Kidney glomerular epithelial cell (primary cell): Measurements from ENCODE around the gene HMGCS1.
"Not testable (repeated sequence)": the region's sequence is repeated elsewhere in the genome, so short reads cannot be mapped to it uniquely, and the experiment has no call there.

Experiments used
- DNase-seq: peaks from one replicate; lab custom pipeline; 2025; lab: John Stamatoyannopoulos, UW

Gene HMGCS1

DNA sequence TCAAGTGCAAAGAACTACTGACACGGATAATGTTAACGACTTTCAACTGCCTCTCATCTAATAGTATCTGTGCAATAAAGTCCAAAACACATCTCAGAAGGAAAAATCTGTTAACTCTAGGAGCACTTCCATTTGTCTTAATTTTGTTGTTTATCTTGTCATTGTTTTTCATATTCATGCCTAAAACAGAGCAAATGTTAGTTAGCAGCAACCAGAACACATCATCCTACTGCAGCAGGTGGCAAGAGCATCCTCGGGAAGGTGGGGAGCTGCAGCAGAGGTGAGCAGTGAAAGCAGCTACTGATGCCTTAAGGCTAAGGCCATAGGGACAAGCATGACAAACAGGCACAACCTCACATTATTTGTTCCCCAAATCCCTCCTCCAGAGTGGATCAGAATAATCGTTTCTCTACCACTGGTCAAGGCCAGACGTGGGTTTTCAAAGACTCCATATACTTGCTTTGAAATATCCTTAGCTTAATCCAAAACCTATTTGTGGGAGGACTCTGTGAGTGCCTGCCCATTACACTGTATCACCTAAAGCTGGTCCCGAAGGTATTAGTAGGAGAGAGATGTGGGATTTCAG is 1.0 kb downstream of the HMGCS1 start:
- no peak for DNase-seq

DNA sequence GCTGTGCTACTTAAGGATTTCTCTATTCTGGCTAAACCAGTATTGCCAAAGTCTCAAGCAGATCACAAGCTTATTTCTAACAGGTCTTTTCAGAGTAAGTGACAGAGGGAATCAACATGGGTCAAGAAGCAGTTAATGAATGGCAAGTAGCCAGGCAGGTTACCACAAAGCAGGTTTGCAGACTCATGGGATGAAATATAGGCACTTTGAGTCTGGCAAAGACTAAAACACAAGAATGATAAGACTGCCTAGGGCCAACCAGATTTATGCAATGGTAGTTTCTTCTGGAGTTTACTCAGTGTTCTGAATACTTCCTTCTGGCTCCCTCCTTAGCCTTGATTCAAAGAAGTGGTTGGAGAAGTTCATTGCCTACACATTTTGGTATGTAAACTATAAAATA is 3.6 kb downstream of the HMGCS1 start:
- no peak for DNase-seq

DNA sequence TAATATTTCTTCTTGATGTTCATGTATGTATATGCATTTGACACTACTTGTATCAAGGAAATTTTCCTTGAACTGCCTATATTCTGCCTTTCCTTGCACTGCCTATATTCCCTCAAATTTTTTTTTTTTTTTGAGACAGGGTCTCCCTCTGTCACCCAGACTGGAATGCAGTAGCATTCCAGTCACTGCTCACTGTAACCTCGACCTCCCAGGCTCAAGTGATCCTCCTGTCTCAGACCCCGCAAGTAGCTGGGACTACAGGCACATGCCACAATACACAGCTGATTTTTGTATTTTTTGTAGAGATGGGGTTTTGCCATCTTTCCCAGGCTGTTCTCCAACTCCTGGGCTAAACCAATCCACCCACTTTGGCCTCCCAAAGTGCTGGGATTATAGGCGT is 4.1 kb downstream of the HMGCS1 start:
- DNase-seq, result no peak

DNA sequence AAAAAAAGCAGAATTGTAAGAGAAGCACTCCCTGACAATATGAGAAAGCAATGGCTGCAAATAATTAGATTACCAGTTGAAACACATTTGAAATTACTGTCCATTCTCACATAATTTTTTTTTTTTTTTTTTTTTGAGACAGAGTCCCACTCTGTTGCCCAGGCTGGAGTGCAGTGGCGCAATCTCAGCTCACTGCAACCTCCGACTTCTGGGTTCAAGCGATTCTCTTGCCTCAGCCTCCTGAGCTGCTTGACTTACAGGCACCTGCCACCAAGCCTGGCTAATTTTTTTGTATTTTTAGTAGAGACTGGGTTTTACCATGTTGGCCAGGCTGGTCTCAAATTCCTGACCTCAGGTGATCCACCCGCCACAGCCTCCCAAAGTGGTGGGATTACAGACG is 6.3 kb downstream of the HMGCS1 start:
- DNase-seq, result not testable (repeated sequence)

DNA sequence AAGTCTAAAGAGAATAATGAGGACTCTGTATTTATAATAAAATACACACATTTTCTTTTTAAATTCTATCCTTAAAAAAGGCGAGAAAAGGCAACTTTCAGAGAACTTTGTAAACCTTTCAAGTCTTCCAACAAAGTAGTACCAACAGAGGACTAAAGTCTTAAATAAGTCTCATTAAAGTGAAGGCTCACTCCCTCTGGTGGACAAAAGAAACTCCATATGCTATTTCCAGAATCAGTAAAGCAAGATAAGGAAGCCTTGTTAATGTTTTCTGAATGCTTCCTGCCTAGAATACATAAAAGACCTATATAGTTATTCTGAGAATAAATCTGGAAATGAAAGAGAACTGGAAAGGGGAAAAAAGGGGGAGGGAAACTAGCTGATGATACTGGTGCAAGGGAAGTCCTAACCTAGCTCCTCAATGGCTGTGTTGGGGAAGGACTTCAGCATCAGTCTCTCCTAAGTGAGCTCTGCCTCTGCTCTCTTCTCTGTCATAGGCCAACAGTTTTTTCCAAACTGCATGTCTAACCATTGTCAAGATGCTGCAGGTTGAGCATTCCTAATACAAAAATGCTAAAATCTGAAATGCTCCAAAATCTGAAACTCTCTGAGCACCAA is 7.2 kb downstream of the HMGCS1 start:
- peak; percentile 65 for DNase-seq

DNA sequence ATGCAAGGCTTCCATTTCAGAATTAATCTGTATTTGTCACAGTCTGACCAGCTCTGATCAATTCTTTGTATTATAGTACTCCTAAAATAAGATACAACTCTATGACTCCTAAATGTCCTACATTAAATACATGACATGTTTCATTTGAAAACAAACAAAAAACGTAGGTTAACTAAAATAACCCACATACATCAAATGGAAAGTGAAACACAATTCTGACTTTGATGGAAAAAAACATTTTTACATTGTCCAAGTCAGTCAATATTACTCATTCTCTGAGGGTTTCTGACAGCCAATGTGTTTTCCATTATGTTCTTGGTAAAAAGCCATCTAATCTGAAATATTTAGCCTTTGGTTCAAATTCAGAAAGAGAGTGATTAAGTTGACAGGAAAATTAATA is 8.7 kb downstream of the HMGCS1 start:
- DNase-seq, result no peak

DNA sequence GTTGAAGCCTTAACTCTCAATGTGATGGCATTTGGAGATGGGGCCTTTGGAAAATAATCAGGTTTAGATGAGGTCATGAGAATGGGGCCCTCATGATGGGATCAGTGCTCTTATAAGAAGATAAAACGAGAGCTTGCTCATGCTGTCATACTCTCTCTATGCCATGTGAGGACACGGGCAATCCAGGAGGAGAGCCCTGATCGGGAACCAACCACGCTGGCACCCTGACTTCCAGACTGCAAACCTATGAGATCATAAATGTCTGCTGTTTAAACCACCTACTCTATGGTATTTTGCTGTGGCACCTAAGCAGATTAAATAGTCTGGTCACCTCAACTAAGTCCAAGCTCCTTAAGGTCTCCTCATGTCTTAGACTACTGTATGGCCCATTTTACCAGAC is 10.0 kb downstream of the HMGCS1 start:
- DNase-seq, result no peak

DNA sequence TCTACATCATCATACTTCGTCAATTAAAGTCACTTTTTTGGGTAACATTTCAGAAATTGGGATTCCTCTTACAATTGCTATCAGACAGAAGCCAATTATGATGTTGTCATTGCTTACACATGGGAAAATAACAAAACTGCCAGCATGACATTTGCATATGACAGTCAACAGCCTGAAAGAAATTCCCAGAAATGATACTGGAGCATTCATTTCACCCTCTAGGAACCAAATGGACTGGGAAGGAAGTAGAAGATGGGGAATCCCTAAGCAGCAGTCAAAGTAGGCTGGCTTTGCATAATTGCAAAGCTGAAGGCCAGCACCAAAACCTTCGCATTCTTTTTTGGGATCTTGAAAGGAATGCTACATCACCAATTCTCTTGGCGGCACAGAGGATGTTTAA is 10.7 kb downstream of the HMGCS1 start:
- no peak for DNase-seq

DNA sequence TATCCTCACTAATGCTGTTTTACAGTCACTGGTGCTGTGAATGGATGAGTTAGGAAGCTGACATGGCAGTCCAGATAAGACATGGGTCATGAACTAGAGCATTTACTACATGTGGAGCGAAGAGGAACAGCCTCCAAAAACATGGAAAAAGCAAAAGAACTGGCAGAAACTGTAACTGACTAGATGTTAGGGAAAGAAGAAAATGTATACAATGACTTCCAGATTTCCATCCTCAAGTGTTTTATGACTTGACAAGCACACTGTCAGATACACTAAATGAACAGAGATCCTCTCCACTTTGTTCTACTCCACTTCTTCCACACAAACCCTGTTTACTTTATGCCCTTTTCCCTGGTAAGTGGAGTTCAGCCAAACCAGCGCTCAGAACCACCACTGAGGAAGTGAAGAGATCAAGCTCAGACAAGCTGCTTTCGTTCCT is 11.5 kb downstream of the HMGCS1 start:
- no peak for DNase-seq

DNA sequence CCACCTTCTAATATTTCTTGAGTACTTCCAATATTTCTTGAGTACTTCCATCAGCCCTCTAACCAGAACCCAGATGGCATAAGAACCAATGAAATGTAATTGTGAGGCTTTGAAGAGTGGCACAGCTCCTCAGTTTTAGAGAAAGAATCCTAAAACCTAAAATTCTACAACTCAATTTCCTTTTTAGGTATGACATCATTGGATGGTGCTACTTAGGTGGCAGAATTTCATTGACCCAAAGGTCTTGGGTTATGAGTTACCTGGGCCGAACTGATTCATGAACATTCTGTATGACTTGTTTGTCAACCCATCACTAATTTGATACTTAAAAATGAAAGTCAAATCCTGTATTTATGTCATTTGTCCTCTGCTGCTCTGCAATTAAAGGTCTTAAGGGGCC is 13.1 kb downstream of the HMGCS1 start:
- DNase-seq, result no peak

DNA sequence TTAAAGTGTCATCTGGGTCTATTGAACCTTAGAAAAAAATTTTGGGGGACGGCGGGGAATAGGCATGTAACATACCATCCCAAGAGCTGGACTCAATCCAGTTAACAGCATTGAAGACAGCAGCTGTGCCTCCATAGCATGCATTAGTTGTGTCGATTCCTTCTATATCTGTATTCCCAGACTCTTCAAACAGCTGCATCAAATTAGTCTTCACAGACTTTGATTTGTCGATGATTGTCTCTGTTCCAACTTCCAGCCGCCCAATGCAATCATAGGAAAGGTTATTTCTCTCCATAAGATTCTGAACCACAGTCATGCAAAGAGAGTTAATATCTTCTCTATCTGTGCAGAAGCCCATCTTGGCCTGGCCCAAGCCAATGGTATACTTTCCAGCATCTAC is 14.8 kb downstream of the HMGCS1 start:
- DNase-seq, result no peak

DNA sequence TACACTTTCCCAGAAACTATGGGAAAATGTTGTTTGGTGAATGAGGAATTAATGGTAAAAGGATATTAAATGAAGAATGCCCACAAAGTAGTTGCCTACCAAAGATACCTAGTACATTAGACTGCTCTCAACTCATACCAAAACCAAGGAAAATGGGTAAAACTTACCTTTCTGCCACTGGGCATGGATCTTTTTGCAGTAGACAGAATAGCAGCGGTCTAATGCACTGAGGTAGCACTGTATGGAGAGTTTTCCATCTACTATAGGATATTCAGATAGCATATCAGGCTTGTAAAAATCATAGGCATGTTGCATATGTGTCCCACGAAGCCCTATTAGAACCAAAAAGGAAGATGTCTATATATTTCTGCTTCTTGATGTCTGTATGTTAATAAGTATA is 16.4 kb downstream of the HMGCS1 start:
- DNase-seq, result no peak

DNA sequence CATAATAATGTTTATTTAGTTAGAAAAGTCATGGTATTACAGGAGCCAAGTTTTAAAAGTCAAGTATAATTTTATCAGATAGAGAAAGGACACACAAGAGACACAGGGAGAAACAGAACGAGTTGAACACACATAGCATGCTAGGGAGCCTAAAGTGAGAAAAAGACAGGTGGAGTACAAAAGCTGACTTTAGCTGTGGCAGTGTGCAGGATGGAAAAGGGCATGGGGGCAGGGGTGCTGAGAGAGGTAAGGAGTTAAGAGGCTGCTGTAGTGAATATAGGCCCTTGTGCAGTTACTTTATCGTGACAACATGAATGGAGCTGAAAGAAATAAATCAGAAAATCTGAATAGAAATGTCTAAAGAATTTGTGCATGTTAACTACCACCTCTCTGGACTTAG is 18.0 kb downstream of the HMGCS1 start:
- no peak for DNase-seq

DNA sequence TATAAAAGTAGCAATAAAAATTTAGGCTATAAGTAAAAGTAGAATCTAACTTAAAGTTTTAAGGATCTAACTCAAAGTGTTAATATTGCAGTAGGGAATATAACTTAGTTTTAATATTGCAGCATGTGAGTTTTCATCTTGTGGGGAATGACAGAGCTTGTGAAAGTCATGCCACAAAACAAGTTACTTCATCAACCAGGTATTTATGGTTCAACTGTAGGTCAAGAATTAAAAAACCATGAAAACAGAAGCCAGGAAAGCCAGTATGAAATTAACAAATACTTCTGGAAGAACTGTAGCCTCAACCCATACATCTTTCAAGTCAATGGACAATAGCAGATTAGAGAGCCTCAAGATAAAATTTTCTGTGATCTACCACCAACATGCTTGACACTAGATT is 19.0 kb downstream of the HMGCS1 start:
- DNase-seq, result peak; percentile 47

DNA sequence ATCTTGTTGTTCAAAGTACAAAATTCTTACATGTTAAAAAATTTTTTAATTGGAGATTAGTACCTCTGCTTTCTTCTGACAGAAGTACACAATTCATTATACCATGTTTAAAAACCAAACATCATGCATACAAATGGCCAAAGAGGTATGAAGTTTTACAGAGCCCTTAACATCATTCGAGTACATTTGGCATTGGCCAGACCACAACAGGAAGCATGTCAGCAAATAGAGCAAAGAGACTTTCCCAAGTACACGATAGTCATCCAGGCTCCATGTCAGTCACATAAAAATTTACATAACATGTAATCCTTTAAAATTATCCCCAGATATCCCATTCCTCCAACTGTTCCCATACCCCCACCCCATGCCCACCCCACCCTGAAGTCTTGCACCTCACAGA is 22.5 kb downstream of the HMGCS1 start:
- no peak for DNase-seq

DNA sequence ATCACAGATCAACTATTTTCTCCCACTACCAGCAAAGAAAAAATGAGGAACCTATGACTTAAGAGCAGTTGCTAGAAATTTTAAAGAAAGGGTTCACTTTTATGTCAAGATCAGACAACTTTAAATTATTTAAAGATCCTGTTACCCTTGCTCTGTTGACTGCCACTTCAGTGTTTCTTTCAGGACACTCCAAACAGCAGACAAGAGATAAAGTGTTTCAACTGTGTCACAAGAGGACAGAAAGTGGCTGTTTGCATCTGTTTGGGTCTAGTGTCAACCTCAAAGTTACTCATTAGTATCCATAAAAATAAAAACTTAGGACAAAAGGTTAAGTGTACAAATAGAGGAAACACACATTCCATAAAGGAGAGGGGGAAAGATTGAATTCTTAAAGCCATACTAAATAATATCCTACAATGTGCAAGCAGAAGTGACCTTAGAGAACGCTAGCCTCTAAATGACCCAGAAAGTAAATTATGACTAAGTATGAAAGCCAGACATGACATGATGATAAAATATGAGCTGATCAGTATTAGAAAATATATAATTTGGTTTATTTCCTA is 24.9 kb downstream of the HMGCS1 start:
- DNase-seq, result no peak

DNA sequence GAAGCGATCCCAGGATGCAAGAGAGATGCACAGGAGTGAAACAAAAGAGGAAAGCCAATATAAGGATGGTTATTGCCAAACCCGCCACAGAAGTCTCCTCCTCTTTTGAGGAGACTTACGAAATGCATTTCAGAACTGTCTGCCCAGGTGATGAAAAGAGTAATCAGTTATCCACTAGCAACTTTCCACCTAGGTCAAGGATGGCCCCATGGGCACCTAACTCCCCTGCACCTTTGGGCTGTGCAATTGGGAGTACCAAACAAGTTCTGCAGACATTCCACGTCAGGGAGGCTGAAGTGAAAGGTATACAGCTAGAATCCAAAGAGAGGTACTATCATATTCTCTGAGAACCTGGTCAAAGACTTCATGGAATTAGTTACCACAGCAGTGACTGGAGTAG is 25.7 kb downstream of the HMGCS1 start:
- DNase-seq, result no peak

DNA sequence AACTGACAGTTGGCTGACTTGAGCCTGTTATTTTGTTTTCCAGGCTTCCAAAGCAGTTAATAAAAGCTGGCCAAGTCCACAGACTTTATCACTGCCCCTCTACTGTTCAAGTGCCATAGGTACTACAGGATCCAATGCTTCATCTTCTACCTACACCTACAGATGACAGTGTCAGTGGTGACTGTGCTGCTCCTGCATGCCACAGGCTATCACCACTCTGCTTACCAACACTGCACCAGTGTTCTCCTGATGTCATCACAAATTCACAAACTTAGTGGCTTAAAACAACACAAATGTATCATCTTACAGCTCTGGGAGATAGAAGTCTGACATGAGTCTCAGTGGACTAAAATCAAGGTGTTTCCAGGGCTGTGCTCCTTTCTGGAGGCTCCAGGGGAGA is 26.6 kb downstream of the HMGCS1 start:
- DNase-seq, result no peak

DNA sequence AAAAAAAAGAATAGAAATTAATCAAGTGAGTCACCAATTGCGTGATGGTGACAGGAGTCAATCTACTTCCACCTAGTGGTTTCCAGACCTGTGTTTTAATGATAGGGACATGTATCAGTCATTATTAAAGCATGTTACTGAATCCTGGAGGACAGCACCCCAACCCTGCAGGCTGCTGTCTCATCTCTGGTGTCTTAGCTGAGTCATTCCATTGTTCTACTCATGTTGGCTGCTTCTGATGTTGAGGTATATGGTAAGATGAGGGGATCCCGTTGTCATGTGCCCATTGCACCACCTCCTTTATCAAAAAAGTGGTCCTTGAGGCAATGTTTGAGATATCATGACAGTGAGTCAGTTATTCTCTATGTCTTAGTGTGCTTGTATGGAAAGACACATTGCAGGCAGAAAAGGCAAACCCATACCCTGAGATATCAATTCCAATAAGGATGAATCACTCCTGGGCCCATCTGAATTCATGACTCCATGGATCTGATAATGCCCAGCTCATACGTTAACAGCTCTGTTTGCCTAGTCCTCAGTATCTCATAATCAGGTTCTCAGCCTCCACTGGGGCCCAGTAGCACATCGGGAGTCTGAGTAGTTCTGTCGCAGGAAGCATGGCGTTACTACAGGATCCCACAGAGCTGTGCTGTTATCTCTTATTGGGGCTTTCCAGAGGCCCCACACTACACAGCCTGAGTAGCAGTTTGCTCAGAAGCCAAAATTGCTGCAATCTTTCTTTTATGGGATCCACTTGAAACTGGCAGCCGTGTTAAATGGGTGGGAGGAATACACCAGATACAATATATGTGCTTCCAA is 31.2 kb downstream of the HMGCS1 start:
- DNase-seq, result no peak

DNA sequence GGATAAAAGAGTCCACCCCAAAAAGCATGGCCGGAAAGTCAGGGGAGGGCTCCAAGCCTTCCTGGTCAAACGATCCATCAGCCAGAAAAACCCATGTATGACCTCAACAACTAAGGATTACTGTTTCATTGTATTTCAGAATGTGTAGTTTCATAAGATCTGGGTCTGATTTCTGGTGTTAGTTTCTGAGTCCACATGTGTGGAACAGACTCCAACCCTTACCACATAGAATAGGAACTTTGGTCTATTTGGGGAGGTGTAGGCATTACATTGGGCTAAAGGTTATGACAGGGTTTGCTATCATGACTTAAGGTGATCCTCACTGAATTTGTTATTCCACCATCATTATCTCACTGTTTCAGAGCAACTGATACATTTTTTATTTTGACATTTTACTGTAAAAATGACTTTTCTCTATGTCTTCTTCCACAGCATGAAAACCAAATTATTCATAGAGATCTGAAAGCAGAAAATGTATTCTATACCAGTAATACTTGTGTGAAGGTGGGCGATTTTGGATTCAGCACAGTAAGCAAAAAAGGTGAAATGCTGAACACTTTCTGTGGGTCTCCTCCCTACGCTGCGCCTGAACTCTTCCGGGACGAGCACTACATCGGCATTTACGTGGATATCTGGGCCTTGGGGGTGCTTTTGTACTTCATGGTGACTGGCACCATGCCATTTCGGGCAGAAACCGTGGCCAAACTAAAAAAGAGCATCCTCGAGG is 33.5 kb downstream of the HMGCS1 start:
- no peak for DNase-seq

DNA sequence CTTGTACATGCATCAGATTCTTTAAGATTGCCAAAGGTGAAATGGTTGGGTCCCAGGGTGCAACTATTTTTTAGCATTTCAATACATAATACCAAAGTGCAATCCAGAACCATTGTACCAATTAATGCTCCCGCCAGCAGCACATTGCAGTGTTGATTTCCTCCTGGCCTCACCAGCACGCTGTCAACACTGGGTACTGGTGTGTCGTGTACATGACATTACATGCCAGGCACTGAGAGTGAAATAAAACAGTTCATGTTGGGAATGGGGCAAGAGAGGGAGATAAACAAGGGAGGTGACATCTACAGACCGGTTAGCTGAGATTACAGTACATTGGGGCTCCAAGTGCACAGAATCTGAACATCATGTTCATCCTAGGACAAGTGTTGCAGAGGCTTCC is 37.8 kb downstream of the HMGCS1 start:
- no peak for DNase-seq

DNA sequence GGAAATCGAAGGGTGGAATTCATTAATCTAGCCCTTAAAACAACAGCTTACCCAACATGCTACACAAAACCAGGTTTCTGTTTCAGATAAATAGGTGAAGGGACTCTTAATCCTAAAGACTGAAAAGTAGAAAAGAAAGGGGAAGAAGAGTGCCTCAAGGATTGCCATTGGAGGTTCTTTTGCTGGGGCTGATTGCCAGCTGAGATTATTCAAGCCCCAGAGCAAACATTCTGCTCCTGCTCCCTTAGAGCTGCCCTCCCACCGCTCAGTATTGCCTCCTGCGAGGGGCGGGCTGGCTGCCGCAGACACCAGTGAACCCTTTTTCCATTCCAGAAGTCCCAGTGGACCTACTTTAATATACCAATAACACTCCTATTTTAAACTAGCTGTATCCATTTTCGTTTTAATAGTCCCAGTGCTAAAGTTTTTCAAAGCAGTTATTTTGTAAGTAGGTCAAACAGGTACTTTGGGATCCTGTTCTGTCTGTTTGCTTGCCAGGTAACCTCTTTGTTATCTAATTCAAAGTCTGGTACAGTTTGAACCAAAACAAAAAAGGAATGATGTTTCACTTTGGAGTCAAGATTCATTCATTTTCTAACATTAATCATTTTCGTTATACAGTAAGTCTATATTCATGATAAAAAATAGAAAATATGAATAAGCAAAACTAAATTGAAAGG is 38.6 kb downstream of the HMGCS1 start:
- DNase-seq, result no peak
